HG02623 (cell line): Measurements from ENCODE around the gene PLXNA4.

Experiments
- ATAC-seq: cut with Tn5 transposase; IDR thresholded peaks from one replicate; pipeline ENCODE4 v1.9.1; 2021; ENCODE audit warnings: moderate library complexity; ENCODE audit not compliant: unreplicated experiment

The PLXNA4 gene

DNA sequence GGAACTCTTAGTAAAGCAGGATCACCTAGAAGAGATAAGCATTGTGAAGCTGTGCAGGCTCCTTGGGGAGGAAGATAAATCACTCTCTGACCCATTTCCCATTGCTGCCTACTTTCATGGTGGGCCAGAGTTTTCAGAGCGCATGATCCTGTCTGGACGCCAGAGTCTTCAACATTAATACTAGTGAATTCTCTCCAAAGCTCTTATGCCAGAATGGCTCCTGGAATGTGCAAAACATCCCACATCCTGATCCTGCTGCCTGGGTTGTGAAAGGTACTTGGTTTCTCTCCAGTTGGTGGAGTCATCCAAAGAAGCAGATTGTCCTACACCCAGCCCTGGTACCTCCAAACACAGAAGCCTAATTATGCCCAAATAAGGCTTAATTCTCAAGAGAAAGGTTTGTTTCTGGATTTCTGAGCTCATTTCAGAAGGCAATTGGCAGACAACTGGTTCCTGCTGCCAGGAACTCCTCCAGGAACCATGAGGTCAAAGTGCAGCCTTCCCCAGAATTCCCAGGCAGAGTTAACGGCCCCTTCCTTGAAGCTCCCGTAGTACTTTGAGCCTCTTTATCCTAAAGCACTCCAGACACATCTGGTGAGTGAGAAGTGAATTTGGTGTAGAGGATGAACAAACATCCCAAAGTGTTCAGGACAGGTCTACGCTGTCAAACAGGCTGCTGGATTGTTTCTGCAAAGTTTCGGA lies 495.2 kb downstream of the PLXNA4 start:
- no peak for ATAC-seq

DNA sequence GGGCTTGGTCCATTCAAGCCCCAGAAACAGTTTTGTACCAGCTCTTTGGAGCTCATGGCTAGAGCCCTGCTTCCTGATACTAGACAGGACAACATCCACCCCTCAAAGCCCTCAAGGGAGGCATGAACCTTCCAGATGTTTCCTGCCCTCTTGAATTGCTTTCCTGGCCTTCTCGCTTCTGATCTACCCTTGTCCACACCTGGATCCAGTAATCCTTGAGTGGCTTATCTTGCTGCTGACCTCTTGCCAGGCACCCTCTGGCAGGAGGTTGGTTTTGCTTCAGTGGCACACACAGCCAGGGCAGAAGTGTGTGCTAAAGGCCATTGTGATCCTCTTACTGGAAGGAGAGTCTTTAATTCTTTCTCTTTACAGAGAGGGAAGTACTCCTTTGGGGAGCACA lies 495.8 kb downstream of the PLXNA4 start:
- no peak for ATAC-seq

DNA sequence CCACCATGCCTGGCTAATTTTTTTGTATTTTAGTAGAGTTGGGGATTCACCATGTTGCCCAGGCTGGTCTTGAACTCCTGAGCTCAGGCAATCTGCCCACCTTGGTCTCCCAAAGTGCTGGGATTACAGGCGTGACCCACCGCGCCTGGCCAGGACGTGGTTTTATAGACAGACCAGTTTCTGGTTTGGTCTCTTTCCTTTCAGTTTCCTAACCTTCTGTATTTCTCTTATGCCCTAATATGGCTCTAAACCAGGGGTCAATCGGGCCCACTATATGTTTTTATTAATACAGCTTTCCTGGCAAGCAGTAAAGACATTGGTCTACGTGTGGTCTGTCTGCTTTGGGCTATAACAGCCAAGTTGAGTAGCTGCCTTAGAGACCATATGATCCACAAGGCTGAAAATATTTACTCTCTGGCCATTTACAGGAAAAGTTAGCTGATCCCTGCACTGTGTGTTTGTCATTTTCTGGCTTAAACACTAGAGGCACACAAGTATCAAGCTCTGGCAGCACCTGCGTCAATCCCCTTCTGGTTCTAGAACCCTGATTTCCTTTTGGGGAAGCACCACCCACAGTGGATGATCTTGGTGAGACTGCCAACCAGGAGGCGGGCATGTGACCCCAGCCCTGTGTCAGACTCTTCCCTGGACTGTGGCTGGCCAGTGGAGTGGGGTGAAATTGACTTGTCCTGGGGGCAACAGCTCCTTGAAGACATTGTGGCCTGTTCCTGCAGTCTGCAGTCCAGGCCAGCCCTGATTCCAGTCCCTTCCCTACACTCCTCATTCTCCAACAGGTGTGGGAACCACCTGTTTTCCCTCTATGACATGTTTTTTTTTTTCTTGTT lies 497.2 kb downstream of the PLXNA4 start:
- no peak for ATAC-seq

DNA sequence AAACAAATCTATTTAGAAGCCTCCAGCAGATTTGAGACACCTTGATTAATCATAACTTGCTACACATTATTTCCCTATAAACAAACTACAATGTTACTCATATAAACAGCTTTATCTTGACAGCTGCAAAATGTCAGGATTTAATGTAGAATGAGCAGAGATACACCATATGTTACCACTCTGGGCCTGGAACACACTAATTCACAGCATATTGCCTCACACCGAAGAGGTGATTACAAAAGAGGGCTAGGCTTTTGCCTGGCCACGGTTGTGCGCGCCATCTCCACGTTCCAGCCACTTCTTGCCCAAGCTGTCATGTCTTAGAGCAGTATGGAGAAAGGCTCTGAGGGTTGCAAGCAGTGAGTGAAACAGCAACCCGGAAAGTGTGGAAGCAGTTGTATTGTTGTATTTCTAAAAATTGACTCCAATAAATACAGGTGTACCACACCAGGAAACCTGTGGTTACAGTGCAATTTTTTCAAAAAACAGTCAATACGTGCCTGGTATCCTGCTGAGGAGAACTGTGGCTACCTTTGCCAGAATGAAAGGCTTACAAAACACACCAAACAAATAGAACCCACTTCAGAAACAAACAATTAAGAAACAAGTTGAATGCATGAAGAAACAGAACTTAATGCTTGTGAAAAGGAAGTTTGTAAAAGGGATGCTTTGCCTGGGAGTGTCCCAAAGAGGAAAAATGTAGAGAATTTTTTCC lies 498.1 kb downstream of the PLXNA4 start:
- ATAC-seq: no peak

DNA sequence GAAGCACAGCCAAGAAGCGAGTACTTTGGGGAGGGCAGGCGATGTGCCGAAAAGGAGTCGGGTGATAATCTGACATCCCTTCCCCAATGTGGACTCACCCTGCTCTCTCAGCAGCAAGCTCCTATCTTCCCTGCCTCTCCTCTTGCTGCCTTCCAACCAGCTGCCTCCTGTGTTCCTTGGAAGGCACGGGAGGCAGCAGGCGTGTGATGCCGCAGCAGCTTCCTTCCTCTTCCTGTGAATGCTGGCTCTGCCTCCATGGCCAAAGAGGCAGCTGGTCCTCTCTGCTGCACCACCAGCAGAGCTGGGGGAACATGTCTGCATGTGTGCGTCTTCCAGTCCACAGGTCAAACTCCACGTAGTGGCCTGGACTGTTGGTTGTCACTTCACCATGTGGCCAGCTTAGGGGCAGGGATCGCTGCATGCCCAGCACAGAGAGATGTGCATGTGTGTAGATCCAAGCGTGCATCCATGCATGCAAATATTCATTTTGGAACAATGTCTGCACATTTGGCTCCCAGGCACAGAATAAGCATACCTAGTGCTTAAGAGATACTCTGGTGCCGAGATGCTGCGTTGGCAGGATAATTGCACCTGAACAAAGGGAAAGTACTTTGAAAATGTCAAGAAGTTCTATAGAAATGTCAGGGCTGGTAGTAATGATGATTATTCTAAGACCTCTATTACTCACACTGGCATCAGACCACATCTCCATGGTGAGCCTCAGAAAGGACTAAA lies 499.8 kb downstream of the PLXNA4 start:
- no peak for ATAC-seq

DNA sequence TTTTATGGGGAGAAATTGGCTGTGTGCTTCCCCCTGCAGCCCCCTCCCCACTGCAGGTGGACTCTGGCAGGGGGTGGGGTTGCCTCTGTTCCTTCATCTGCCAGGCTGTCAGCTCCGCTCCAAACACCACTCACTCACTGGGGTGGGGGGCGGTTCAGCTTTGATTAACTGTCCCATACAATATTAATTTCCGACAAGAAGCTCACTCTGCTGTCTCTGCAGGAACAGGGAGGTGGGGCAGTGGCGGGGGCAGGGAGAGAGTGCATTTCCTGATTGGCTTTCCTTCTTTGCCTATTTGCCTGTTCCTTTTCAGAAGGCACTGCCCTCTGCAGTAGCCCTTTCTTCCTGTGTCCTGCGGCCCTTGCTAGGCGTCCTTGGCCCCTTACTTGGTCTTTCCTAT lies 500.8 kb downstream of the PLXNA4 start:
- ATAC-seq: no peak

DNA sequence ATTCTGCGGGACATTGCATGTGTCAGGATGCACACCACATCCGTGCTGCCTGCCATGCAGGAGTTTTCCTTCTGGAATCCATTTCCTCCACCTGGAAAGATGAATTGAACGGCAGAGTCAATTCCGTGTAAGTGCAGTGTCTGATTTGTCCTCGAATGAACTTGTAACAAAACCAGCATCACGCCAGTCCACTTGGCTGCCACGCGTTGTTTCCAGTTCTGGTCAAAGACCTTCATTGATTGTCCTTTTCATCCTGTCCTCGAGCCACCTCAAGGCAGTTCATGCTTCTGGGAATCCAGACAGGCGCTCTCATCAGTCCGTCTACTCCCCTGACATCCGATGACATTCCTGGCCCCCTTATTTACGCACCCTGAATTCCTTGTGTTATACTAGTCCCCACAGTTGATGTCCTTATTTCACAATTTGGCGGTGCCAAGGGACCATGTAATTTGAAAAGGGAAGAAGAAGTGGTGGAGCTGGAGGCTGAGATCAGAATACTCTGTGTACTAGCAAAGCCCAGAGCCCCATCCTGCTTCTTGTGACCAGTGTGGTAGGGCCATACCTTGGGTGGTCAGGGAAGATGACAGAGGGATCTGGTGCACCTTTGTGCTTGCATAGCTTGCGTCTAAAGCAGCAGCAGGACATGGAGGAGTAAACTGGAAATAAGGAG lies 502.2 kb downstream of the PLXNA4 start:
- ATAC-seq: no peak
